Common myeloid progenitor, CD34-positive (primary cell): ENCODE data around the gene MEOX2.
A peak's percentile ranks its signal among the peaks of the same experiment; 100 is the strongest.

Experiments
- CTCF ChIA-PET: fragments of 350-600 bp; sonication (Branson Sonifier 250); formaldehyde crosslinking; loops from one replicate; lab custom pipeline; 2021; ENCODE audit warnings: antibody characterized with exemption; lab: Charles Lee
- POLR2A ChIA-PET: fragments of 350-600 bp; sonication (Branson Sonifier 250); formaldehyde crosslinking; loops from one replicate; lab custom pipeline; 2021; ENCODE audit warnings: antibody characterized with exemption; lab: Charles Lee
- DNase-seq, 3 donors: peaks; one replicate each; pipeline versions ENCODE4 v3.0.0 to v3.0.0-alpha.2; 2013
- H3K27ac ChIP-seq, 2 experiments: 1 replicate in 1 of 2; 2 replicates in 1 of 2; pipeline ENCODE4 v1.7.0; 2013; ENCODE audit warnings: inconsistent platforms in 2 of 2, low read length in 2 of 2, mild to moderate bottlenecking in 2 of 2, low read depth in 1 of 2, moderate library complexity in 1 of 2; ENCODE audit not compliant: severe bottlenecking in 2 of 2, insufficient read depth in 1 of 2, poor library complexity in 1 of 2
- H3K27me3 ChIP-seq, 5 experiments: replicated peaks in 2 of 5; 1 replicate in 3 of 5; 2 replicates in 2 of 5; pipeline versions ENCODE4 v1.6.1 to v1.7.0; 2013; ENCODE audit warnings: low read length in 4 of 5, mild to moderate bottlenecking in 2 of 5, moderate library complexity in 2 of 5, inconsistent platforms in 1 of 5; ENCODE audit not compliant: insufficient read depth in 5 of 5, control insufficient read depth in 4 of 5
- H3K36me3 ChIP-seq, 4 experiments: 1 replicate in 2 of 4; 2 replicates in 2 of 4; pipeline versions ENCODE4 v1.6.1 to v1.7.0; 2013; ENCODE audit warnings: low read length in 3 of 4, control low read depth in 1 of 4, mild to moderate bottlenecking in 1 of 4; ENCODE audit not compliant: control insufficient read depth in 4 of 4, insufficient read depth in 4 of 4
- H3K4me1 ChIP-seq, 4 experiments: 1 replicate in 3 of 4; 2 replicates in 1 of 4; pipeline versions ENCODE4 v1.6.1 to v1.7.1; 2013; ENCODE audit warnings: low read length in 3 of 4, mild to moderate bottlenecking in 3 of 4, control low read depth in 1 of 4, inconsistent platforms in 1 of 4, moderate library complexity in 1 of 4; ENCODE audit not compliant: control insufficient read depth in 4 of 4, insufficient read depth in 4 of 4; ENCODE audit errors: control extremely low read depth in 1 of 4
- H3K4me3 ChIP-seq, 7 experiments: 1 replicate in 4 of 7; 2 replicates in 3 of 7; pipeline versions ENCODE4 v1.5.1 to v1.7.0; 2013; ENCODE audit warnings: mild to moderate bottlenecking in 7 of 7, low read length in 6 of 7, moderate library complexity in 6 of 7, inconsistent platforms in 2 of 7, low read depth in 2 of 7, control low read depth in 1 of 7; ENCODE audit not compliant: insufficient read depth in 4 of 7, control insufficient read depth in 1 of 7; ENCODE audit errors: extremely low read depth in 1 of 7
- H3K9me3 ChIP-seq, 5 experiments: 1 replicate in 4 of 5; 2 replicates in 1 of 5; pipeline versions ENCODE4 v1.6.1 to v1.7.1; 2013; ENCODE audit warnings: low read length in 4 of 5, mild to moderate bottlenecking in 2 of 5, inconsistent platforms in 1 of 5, low read depth in 1 of 5, moderate library complexity in 1 of 5; ENCODE audit not compliant: control insufficient read depth in 4 of 5, insufficient read depth in 2 of 5; ENCODE audit errors: control extremely low read depth in 1 of 5
- WGBS: methylation state at CpG from one replicate; pipeline ENCODE4 v1.1.5; 2013; ENCODE audit not compliant: insufficient coverage; 5-methylcytosine and 5-hydroxymethylcytosine counted together

The MEOX2 gene

GRCh38 chr7:15709978-15710377 is 23.5 kb upstream of the MEOX2 start:
- H3K36me3 ChIP-seq, result no peaks in the 10 kb centered on the region
- POLR2A ChIA-PET, result no interaction called here
- no peaks in the 10 kb centered on the region for H3K4me1 ChIP-seq
- WGBS, result 100% methylated on average over 3 of the region's 3 CpGs
- no peak overlapping the region for H3K27ac ChIP-seq
- no peaks in the 10 kb centered on the region for H3K9me3 ChIP-seq
- DNase-seq, result no peak
- no peak overlapping the region for H3K4me3 ChIP-seq
- no peaks in the 10 kb centered on the region for H3K27me3 ChIP-seq
- CTCF ChIA-PET, result interaction anchor here (1.4 kb wide), 1 partner anchor 11 kb away, joined by 5 read pairs; no protein-coding TSS in a partner anchor

- CTCF ChIA-PET, result no interaction called here
- no peaks in the 10 kb centered on the region for H3K27me3 ChIP-seq
- no peak overlapping the region for H3K27ac ChIP-seq
- no CpG with 5 or more reads among the region's 1 CpG for WGBS
- no peaks in the 10 kb centered on the region for H3K9me3 ChIP-seq
- no peak overlapping the region for H3K4me3 ChIP-seq
- POLR2A ChIA-PET, result no interaction called here
- no peaks in the 10 kb centered on the region for H3K36me3 ChIP-seq
- no peaks in the 10 kb centered on the region for H3K4me1 ChIP-seq
- no peak for DNase-seq
Observed at GRCh38 chr7:15707570-15707969, 21.1 kb upstream of the MEOX2 start.

- POLR2A ChIA-PET, result no interaction called here
- Histone ChIP-seq H3K9me3 (no peaks in the 10 kb centered on the region), H3K36me3 (no peaks in the 10 kb centered on the region), H3K27ac (no peak overlapping the region), H3K27me3 (no peaks in the 10 kb centered on the region), H3K4me3 (no peak overlapping the region), H3K4me1 (no peaks in the 10 kb centered on the region)
- CTCF ChIA-PET, result interaction anchor here (0.5 to 1.3 kb wide), 2 partner anchors 17 kb away, joined by 3 read pairs; no protein-coding TSS in a partner anchor
- DNase-seq, result no peak
- 100% methylated on average over 1 of the region's 1 CpG for WGBS
Observed at GRCh38 chr7:15703732-15704131, 17.2 kb upstream of the MEOX2 start.

GRCh38 chr7:15692501-15693020 is 6.1 kb upstream of the MEOX2 start:
- POLR2A ChIA-PET, result no interaction called here
- CTCF ChIA-PET, result interaction anchor here (1.6 kb wide), 1 partner anchor 29 kb away, joined by 6 read pairs; no protein-coding TSS in a partner anchor
- Histone ChIP-seq H3K4me3 (no peak overlapping the region), H3K4me1 (peaks cover 3 to 9% (median 5%) of the 10 kb centered on the region in 4 experiments), H3K9me3 (no peaks in the 10 kb centered on the region), H3K27ac (no peak overlapping the region), H3K27me3 (peaks cover 8 to 35% (median 12%) of the 10 kb centered on the region in 5 experiments), H3K36me3 (no peaks in the 10 kb centered on the region)
- no CpG with 5 or more reads among the region's 5 CpGs for WGBS
- no peak for DNase-seq

GRCh38 chr7:15688911-15689310 is 2.4 kb upstream of the MEOX2 start:
- peak; percentile 5 to 43 (median 28) for DNase-seq
- H3K9me3 ChIP-seq, result no peaks in the 10 kb centered on the region
- peaks cover 13 to 34% (median 26%) of the 10 kb centered on the region in 4 experiments for H3K4me1 ChIP-seq
- peaks cover 16 to 71% (median 43%) of the 10 kb centered on the region in 5 experiments for H3K27me3 ChIP-seq
- WGBS, result no CpG with 5 or more reads among the region's 2 CpGs
- POLR2A ChIA-PET, result no interaction called here
- no peak overlapping the region for H3K4me3 ChIP-seq
- no peak overlapping the region for H3K27ac ChIP-seq
- no peaks in the 10 kb centered on the region for H3K36me3 ChIP-seq
- CTCF ChIA-PET, result interaction anchor here (0.9 kb wide), 1 partner anchor 32 kb away, joined by 3 read pairs; no protein-coding TSS in a partner anchor

- Histone ChIP-seq H3K27me3 (peaks cover 18 to 78% (median 44%) of the 10 kb centered on the region in 5 experiments), H3K36me3 (no peaks in the 10 kb centered on the region), H3K9me3 (no peaks in the 10 kb centered on the region), H3K4me1 (peaks cover 13 to 34% (median 26%) of the 10 kb centered on the region in 4 experiments), H3K4me3 (no peak overlapping the region), H3K27ac (no peak overlapping the region)
- peak; percentile 4 to 16 (median 16) for DNase-seq
- WGBS, result no CpG with 5 or more reads among the region's 10 CpGs
- POLR2A ChIA-PET, result no interaction called here
- CTCF ChIA-PET, result interaction anchor here (0.9 kb wide), 1 partner anchor 33 kb away, joined by 3 read pairs; no protein-coding TSS in a partner anchor
Observed at GRCh38 chr7:15688279-15688626, 1.8 kb upstream of the MEOX2 start.

- POLR2A ChIA-PET, result no interaction called here
- peaks cover 18 to 83% (median 44%) of the 10 kb centered on the region in 5 experiments for H3K27me3 ChIP-seq
- 9% methylated on average over 18 of the region's 21 CpGs for WGBS
- H3K4me3 ChIP-seq, result peak overlapping the region in 2 of 7 experiments; percentile 0 to 20
- no peaks in the 10 kb centered on the region for H3K9me3 ChIP-seq
- no peak overlapping the region for H3K27ac ChIP-seq
- CTCF ChIA-PET, result interaction anchor here (0.6 to 1.2 kb wide), 3 partner anchors 16 to 733 kb away, joined by 3 to 4 read pairs (median 3); partner anchors contain the start of gene CRPPA
- DNase-seq, result peak; percentile 49 to 74 (median 64)
- H3K4me1 ChIP-seq, result peaks cover 13 to 34% (median 26%) of the 10 kb centered on the region in 4 experiments
- no peaks in the 10 kb centered on the region for H3K36me3 ChIP-seq
Observed at GRCh38 chr7:15687546-15688278, 1.2 kb upstream of the MEOX2 start.
